Mononuclear cell (primary cell): ENCODE measurements around the gene EBF3. TPM values are rescaled to one million over a fixed set of nuclear protein-coding genes. Genes with fewer than 3 reads are reported as not detected.

ENCODE experiments used
- H3K27me3 ChIP-seq: 2 replicates; pipeline ENCODE4 v1.6.0; 2011; ENCODE audit warnings: low read length, control low read depth; ENCODE audit not compliant: insufficient read depth
- H3K4me1 ChIP-seq: 2 replicates; pipeline ENCODE4 v1.5.1; 2011; ENCODE audit warnings: mild to moderate bottlenecking, low read length, control low read depth; ENCODE audit not compliant: insufficient read depth
- H3K4me3 ChIP-seq: 2 replicates; pipeline ENCODE4 v1.5.1; 2011; ENCODE audit warnings: mild to moderate bottlenecking, low read length, moderate library complexity
- H3K9me3 ChIP-seq: 2 replicates; pipeline ENCODE4 v1.5.1; 2011; ENCODE audit warnings: low read depth, mild to moderate bottlenecking, control low read depth, low read length
- total RNA-seq: library from RNA; depleted of rRNA; stranded (reverse); fragments of >200 nt; gene quantifications from one replicate; pipeline ENCODE4 v1.2.3, GENCODE V29; 2012

The EBF3 gene
- total RNA-seq, 1 donor = not detected

DNA sequence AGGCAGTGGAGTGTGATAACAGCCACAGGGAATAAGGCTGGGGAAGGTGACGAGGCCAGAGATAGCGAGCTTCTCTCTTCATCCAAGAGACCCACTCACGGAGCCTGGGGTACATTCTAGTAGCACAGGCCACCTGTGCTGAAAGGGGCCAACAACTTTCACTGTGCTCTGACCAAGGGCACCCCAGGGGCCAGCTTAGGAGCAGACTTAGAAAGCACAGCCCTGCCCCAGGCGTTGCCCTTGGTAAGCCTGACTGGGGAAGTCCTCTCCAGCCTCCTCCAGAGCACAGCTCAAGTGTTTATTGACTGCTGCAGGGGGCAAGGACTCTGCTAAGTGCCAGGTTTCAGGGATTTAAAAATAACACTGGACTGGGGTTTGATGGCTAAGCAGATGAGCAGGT is 44.7 kb downstream of the EBF3 start:
- H3K9me3 ChIP-seq = no peaks in the 10 kb centered on the region
- no peaks in the 10 kb centered on the region for H3K27me3 ChIP-seq
- H3K4me3 ChIP-seq = no peak overlapping the region
- H3K4me1 ChIP-seq = no peaks in the 10 kb centered on the region

DNA sequence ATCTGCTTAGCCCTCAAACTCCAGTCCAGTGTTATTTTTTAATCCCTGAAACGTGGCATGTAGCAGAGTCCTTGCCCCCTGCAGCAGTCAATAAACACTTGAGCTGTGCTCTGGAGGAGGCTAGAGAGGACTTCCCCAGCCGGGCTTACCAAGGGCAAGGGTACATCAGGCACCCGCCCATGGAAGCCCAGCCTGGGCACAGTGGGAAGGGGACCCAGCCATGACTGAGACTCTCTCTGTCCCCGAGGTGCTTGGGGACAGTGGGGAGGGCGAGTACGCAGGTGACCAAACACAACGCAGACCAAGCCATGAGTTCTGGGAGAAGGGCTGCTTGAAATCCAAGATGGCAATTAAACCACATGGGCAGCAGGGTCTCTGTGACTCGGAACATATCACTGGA is 45.2 kb downstream of the EBF3 start:
- H3K4me3 ChIP-seq = no peak overlapping the region
- H3K27me3 ChIP-seq = no peaks in the 10 kb centered on the region
- no peaks in the 10 kb centered on the region for H3K4me1 ChIP-seq
- H3K9me3 ChIP-seq = no peaks in the 10 kb centered on the region

GRCh38 chr10:129918401-129918800 is 45.7 kb downstream of the EBF3 start:
- no peak overlapping the region for H3K4me3 ChIP-seq
- no peaks in the 10 kb centered on the region for H3K27me3 ChIP-seq
- H3K4me1 ChIP-seq = no peaks in the 10 kb centered on the region
- H3K9me3 ChIP-seq = no peaks in the 10 kb centered on the region

GRCh38 chr10:129917936-129918335 is 46.1 kb downstream of the EBF3 start:
- no peaks in the 10 kb centered on the region for H3K4me1 ChIP-seq
- H3K27me3 ChIP-seq = no peaks in the 10 kb centered on the region
- H3K9me3 ChIP-seq = no peaks in the 10 kb centered on the region
- no peak overlapping the region for H3K4me3 ChIP-seq

- no peaks in the 10 kb centered on the region for H3K4me1 ChIP-seq
- no peaks in the 10 kb centered on the region for H3K27me3 ChIP-seq
- H3K4me3 ChIP-seq = no peak overlapping the region
- no peaks in the 10 kb centered on the region for H3K9me3 ChIP-seq
Measured at GRCh38 chr10:129916506-129916995, 47.5 kb downstream of the EBF3 start.

GRCh38 chr10:129915526-129916378 is 48.3 kb downstream of the EBF3 start:
- Histone ChIP-seq H3K4me1 (no peaks in the 10 kb centered on the region), H3K27me3 (no peaks in the 10 kb centered on the region), H3K4me3 (no peak overlapping the region), H3K9me3 (no peaks in the 10 kb centered on the region)

DNA sequence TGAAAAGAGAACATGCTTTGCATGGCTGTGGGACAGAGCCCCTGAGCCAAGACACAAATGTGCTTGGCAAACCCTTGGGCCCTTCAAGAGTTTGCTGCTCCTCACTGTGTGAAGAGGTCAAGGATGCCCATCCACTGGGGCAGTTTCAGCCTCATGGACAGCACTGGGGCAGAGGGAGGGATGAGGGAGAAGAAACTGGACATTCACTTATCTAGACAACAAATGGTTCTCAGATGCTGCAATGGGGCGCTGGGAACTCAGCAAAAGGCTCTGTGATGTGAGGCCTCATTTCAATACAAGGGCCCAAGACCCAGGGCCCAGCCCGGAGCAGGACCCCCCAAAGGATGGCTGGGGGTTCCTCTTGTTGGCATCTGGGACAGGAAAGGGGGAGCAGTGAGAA is 49.1 kb downstream of the EBF3 start:
- Histone ChIP-seq H3K9me3 (no peaks in the 10 kb centered on the region), H3K27me3 (no peaks in the 10 kb centered on the region), H3K4me3 (no peak overlapping the region), H3K4me1 (no peaks in the 10 kb centered on the region)

DNA sequence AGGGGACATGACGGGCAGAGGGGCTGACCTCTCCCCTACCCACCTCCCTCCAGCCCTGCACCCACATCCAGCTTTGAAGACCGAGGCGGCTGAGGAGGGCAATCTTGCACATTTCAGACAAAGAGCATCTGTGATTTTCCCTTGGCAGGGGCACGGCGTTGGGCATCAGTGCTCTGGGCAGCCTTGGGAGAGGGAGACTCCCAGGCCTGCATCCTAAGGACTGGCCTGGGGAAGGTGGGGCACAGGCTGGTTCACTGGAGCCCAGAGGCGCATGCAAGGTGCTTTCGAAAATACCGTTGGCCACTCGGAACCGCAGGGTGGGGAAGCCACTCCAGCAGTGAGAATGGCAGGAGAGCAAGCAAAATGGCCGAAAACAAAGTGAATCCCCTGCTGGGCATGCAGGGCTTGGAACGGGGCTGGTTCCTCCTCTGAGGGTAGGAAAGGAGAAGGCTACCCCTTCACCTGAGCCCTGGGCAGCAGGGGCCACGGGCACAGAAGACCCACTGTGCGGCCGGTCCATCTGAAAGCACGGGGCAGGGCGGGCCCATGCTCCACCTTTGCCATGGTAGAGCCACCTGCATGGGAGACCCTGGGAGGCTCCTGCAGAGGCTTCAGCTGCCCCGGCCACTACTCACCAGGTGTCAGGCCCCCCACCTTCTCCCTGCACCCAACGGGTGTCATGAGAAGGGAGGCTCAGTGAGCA is 49.8 kb downstream of the EBF3 start:
- H3K9me3 ChIP-seq = no peaks in the 10 kb centered on the region
- H3K4me1 ChIP-seq = no peaks in the 10 kb centered on the region
- H3K27me3 ChIP-seq = no peaks in the 10 kb centered on the region
- H3K4me3 ChIP-seq = no peak overlapping the region

DNA sequence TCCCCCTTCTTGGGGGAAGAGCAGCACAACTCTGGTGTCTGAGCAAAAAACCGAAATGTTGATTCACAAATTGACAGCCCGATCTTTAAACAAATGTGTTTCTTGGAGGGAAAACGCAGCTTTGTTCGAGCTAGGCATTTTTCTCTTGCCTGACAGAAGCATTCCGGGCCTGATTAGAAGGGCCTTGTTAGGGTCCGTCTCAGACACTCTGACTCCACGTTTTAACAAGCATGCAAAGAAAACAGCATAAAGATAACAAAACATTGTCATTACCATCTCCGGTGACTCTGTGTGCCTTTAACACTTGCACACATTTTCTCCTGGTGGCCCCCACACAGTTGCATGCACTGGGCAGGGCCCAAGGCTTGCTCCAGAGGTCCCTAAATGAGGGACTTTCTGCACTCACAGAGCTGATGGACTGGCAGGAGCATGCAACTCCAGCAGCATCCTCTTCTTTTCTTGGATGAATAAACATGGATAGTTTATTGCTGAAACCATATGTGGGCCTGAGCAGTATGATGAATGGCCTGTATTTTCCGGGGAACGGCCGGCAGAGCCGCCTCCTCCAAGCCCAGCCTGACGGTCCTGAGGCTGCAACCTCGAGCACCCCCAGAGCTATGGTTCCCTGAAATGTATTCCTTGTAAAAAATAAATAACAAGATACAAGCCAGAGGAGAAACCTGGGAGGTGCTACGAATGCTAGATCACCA is 50.9 kb downstream of the EBF3 start:
- Histone ChIP-seq H3K4me1 (no peaks in the 10 kb centered on the region), H3K4me3 (no peak overlapping the region), H3K27me3 (no peaks in the 10 kb centered on the region), H3K9me3 (no peaks in the 10 kb centered on the region)

DNA sequence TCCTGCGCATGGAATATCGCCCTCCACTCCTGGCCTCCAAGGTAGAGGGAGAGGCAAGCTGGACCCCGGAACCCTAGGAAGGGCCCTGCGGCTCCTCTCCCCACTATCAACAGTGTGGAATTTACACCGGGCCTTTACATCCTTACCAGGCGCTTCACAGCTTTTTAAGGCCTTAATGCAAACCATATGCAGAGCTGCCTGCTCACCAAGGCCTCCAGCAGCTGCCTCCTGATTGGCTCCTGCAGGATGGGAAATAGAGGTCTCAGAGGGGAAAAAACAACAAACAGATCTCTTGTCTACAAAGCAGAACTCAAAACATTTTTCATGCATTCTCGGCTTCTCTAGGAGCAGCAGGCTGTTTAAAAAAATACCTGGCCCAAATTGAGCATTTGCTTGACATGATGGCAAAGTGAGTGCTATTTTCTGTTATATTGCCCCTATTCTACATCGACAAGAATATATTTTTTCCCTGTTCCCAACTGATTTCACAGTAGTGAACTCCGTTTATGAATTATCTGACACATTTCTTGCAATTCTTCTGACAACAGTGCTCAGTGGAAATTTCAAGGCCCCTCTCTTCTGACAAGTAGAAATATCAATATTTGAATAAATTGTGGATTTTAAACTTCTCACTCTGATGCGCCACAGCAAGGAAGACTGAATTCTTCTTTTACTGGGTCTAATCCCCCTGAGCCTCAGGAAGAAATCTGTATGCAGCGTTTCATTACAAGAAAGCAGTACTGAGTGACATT is 51.7 kb downstream of the EBF3 start:
- Histone ChIP-seq H3K27me3 (no peaks in the 10 kb centered on the region), H3K4me1 (no peaks in the 10 kb centered on the region), H3K4me3 (no peak overlapping the region), H3K9me3 (no peaks in the 10 kb centered on the region)

DNA sequence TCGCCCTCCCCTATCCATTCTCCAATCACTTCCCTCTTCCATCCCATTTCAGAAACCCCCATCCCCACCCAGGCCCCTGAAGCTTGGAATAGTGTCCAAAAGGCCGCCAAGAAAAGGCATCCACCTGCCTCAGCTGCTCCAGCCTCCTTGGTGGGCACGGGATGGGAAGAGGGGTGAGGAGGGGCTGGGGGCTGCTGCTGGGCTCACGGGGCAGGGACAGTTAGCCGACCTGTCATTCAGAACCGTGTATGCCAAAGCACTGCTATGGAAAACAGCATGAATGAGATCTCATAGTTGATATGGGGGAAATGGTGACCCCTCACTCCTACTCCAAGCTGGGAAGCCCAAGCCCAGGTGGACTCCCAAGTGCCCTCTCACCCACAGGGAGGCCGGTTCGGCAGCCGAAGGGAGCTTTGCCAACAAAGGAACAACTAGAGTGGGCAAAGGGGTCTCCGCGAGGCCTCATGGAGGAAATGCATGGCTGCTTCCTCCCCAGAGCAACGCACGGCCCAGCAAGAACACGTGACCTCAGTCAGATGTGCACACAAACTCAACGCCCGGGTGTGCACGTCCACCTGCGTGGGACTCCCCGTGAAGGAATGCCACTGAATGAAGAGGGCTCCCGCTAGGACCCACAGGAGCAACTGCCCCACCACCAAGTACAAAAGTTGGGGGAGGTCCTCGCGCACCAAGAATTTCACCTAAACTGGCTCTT is 52.5 kb downstream of the EBF3 start:
- Histone ChIP-seq H3K4me1 (no peaks in the 10 kb centered on the region), H3K9me3 (no peaks in the 10 kb centered on the region)

GRCh38 chr10:129910861-129911260 is 53.2 kb downstream of the EBF3 start:
- Histone ChIP-seq H3K27me3 (no peaks in the 10 kb centered on the region), H3K4me1 (no peaks in the 10 kb centered on the region), H3K9me3 (no peaks in the 10 kb centered on the region), H3K4me3 (no peak overlapping the region)

More for the DNA sequence above, 52.5 kb downstream of the EBF3 start:
- Histone ChIP-seq H3K4me3 (no peak overlapping the region), H3K27me3 (no peaks in the 10 kb centered on the region)

DNA sequence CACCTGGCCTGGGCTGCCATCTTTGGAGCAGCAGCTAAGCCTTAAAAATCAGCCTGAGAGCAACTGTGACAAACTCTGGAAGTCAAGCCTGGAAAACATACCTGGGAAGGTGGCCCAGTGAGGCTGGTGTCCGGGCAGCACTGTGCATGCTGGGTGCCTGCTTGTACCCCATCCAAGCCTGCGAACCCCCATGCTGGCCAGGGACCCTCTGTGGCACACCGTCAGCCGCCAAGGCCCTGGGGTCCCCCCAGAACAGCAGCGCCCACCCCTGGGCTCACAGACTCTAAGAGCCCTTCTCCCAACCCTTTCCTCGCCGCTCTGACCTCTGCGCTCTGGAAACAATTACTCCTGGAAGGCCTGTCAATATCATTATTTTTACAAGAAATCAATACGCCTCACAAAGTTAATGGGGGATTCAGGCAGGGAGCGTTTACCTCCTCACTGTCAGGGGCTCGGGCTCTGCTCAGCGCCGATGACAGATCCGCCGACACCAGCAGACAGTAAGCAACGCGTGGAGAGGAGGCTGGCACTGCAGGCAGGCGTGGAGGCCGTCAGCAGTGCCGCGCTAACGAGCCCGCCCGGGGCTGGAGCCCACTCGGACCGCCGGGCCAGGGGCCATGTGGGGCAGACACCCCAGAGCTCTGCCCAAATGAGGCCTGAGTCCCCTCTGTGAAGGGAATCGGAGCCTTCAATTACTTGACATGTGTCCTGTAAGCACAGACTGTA is 54.4 kb downstream of the EBF3 start:
- Histone ChIP-seq H3K9me3 (no peaks in the 10 kb centered on the region), H3K4me1 (no peaks in the 10 kb centered on the region), H3K4me3 (no peak overlapping the region), H3K27me3 (no peaks in the 10 kb centered on the region)

DNA sequence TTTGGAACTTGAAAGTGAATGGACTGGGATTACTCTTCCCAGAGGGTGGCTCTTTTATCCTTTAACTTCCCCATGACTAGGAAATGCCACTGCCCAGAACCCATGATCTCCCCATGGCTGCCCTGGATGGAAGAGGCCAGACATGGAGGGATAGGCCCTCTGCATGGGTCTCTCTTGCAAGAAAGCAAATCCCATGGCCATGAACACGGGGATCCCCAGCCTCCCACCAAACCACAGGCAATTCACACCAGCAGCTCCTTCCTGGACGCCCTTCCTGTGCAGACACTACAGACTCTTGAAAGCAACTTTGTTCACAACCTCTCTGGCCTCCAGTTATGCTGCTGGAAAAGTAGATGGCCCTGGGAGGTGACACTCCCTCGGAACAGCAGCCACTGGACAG is 55.0 kb downstream of the EBF3 start:
- H3K27me3 ChIP-seq = no peaks in the 10 kb centered on the region
- no peaks in the 10 kb centered on the region for H3K9me3 ChIP-seq
- H3K4me1 ChIP-seq = no peaks in the 10 kb centered on the region
- H3K4me3 ChIP-seq = no peak overlapping the region
